GM19043 (cell line): ENCODE data around the gene CHRDL2.

Source experiments
- ATAC-seq: cut with Tn5 transposase; IDR thresholded peaks from one replicate; pipeline ENCODE4 v1.9.1; 2021; ENCODE audit warnings: low read depth; ENCODE audit not compliant: unreplicated experiment

The CHRDL2 gene

GRCh38 chr11:74689666-74690065 is 41.6 kb downstream of the CHRDL2 start:
- ATAC-seq: no peak

- ATAC-seq: no peak
Measured at GRCh38 chr11:74687237-74688023, 43.8 kb downstream of the CHRDL2 start.

- ATAC-seq: no peak
Measured at GRCh38 chr11:74686792-74687191, 44.4 kb downstream of the CHRDL2 start.

GRCh38 chr11:74685905-74686304 is 45.3 kb downstream of the CHRDL2 start:
- ATAC-seq: no peak

GRCh38 chr11:74685338-74685737 is 45.9 kb downstream of the CHRDL2 start:
- ATAC-seq: no peak

- ATAC-seq: no peak
Measured at GRCh38 chr11:74684661-74685060, 46.6 kb downstream of the CHRDL2 start.

- no peak for ATAC-seq
Measured at GRCh38 chr11:74683941-74684481, 47.2 kb downstream of the CHRDL2 start.

GRCh38 chr11:74683279-74683871 is 47.9 kb downstream of the CHRDL2 start:
- no peak for ATAC-seq

- no peak for ATAC-seq
Measured at GRCh38 chr11:74682731-74683278, 48.4 kb downstream of the CHRDL2 start.

- no peak for ATAC-seq
Measured at GRCh38 chr11:74681686-74682651, 49.3 kb downstream of the CHRDL2 start.

GRCh38 chr11:74680703-74681531 is 50.3 kb downstream of the CHRDL2 start:
- no peak for ATAC-seq

- no peak for ATAC-seq
Measured at GRCh38 chr11:74680035-74680671, 51.1 kb downstream of the CHRDL2 start.

- no peak for ATAC-seq
Measured at GRCh38 chr11:74679513-74679865, 51.7 kb downstream of the CHRDL2 start.

- ATAC-seq: no peak
Measured at GRCh38 chr11:74678591-74679512, 52.4 kb downstream of the CHRDL2 start.

- ATAC-seq: no peak
Measured at GRCh38 chr11:74678041-74678440, 53.2 kb downstream of the CHRDL2 start.

GRCh38 chr11:74677131-74677530 is 54.1 kb downstream of the CHRDL2 start:
- no peak for ATAC-seq

GRCh38 chr11:74676596-74676995 is 54.6 kb downstream of the CHRDL2 start:
- no peak for ATAC-seq

GRCh38 chr11:74675761-74676160 is 55.5 kb downstream of the CHRDL2 start:
- ATAC-seq: no peak
